Neural crest cell (in vitro differentiated cells): ENCODE results near the gene TARBP1. TPM values are rescaled to one million over a fixed set of nuclear protein-coding genes. Genes with fewer than 3 reads are reported as not detected.
"Not testable (repeated sequence)": the region's sequence is repeated elsewhere in the genome, so short reads cannot be mapped to it uniquely, and the experiment has no call there.

Experiments
- DNase-seq: peaks from one replicate; pipeline ENCODE4 v3.0.0; 2021; ENCODE audit warnings: low read depth, mixed read lengths, low spot score
- H3K27ac Mint-ChIP-seq: one replicate; pipeline ENCODE4 v1.8.0; 2021; ENCODE audit warnings: mild to moderate bottlenecking, mixed read lengths; ENCODE audit not compliant: unreplicated experiment
- H3K27me3 Mint-ChIP-seq: 2 replicates; pipeline ENCODE4 v1.8.0; 2021; ENCODE audit warnings: low read depth, mild to moderate bottlenecking, mixed read lengths
- H3K36me3 Mint-ChIP-seq: 2 replicates; pipeline ENCODE4 v1.8.0; 2021; ENCODE audit warnings: low read depth, mild to moderate bottlenecking, mixed read lengths
- H3K4me1 Mint-ChIP-seq: 2 replicates; pipeline ENCODE4 v1.8.0; 2021; ENCODE audit warnings: mixed read lengths
- H3K4me3 Mint-ChIP-seq: one replicate; pipeline ENCODE4 v1.8.0; 2021; ENCODE audit warnings: mild to moderate bottlenecking, mixed read lengths
- H3K9me3 Mint-ChIP-seq: 2 replicates; pipeline ENCODE4 v1.8.0; 2021; ENCODE audit warnings: mixed read lengths
- total RNA-seq: library from RNA; stranded (reverse); gene quantifications from 2 replicates; pipeline ENCODE4 v1.2.1, GENCODE V29; 2021
- TF ChIP-seq, protein P1 (sequence below): fragments of 200-600 bp; sonication (generic); conservative IDR thresholded peaks from 2 replicates; pipeline ENCODE4 v1.5.0; 2021; ENCODE audit warnings: antibody characterized with exemption, mild to moderate bottlenecking

TARBP1 gene
- total RNA-seq, 1 donor from 2014 or later: 30.2 TPM

DNA sequence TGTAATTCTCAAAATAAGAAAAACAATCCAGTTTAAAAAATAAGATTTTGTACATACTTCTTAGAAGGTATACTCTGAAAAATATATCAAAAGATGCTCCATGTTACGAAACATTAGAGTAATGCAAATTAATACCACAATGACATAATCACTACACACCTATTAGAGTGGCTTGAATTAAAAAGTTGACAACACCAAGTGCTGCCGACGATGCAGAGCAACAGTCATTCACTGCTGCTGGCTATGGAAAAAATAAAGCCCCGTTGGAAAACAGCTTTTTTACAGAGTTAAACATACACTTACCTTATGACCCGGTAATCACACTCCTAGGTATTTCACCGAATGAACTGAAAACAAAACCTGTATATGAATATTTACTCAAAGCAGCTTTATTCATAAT lies 90.9 kb downstream of the TARBP1 start:
- no peak for DNase-seq
- H3K36me3 Mint-ChIP-seq: peaks cover 24% of the 10 kb centered on the region
- H3K4me3 Mint-ChIP-seq: no peak overlapping the region
- H3K9me3 Mint-ChIP-seq: no peaks in the 10 kb centered on the region
- no peaks in the 10 kb centered on the region for H3K27me3 Mint-ChIP-seq
- TF ChIP-seq, protein P1, sequence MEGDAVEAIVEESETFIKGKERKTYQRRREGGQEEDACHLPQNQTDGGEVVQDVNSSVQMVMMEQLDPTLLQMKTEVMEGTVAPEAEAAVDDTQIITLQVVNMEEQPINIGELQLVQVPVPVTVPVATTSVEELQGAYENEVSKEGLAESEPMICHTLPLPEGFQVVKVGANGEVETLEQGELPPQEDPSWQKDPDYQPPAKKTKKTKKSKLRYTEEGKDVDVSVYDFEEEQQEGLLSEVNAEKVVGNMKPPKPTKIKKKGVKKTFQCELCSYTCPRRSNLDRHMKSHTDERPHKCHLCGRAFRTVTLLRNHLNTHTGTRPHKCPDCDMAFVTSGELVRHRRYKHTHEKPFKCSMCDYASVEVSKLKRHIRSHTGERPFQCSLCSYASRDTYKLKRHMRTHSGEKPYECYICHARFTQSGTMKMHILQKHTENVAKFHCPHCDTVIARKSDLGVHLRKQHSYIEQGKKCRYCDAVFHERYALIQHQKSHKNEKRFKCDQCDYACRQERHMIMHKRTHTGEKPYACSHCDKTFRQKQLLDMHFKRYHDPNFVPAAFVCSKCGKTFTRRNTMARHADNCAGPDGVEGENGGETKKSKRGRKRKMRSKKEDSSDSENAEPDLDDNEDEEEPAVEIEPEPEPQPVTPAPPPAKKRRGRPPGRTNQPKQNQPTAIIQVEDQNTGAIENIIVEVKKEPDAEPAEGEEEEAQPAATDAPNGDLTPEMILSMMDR: no peak
- no peak overlapping the region for H3K27ac Mint-ChIP-seq
- H3K4me1 Mint-ChIP-seq: no peaks in the 10 kb centered on the region

DNA sequence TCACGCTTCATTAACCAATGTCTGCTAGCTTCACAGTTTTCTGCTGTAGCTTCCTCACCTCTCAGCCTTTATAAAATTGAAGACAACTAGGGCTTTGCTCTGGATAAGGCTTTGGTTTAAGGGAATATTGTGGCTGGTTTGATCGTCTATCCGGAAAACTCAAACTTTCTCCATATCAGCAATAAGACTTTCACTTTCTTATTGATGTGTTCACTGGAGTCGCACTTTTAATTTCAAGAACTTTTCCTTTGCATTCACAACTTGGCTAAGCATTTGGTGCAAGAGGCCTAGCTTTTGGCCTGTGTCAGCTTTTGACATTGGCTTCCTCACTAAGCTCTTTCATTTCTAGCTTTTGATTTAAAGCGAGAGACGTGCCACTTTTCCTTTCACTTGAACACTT lies 92.9 kb downstream of the TARBP1 start:
- DNase-seq: no peak
- Mint-ChIP-seq H3K27ac (no peak overlapping the region), H3K4me1 (no peaks in the 10 kb centered on the region), H3K27me3 (no peaks in the 10 kb centered on the region), H3K36me3 (peaks cover 30% of the 10 kb centered on the region), H3K9me3 (no peaks in the 10 kb centered on the region), H3K4me3 (no peak overlapping the region)
- TF ChIP-seq, protein P1: no peak

DNA sequence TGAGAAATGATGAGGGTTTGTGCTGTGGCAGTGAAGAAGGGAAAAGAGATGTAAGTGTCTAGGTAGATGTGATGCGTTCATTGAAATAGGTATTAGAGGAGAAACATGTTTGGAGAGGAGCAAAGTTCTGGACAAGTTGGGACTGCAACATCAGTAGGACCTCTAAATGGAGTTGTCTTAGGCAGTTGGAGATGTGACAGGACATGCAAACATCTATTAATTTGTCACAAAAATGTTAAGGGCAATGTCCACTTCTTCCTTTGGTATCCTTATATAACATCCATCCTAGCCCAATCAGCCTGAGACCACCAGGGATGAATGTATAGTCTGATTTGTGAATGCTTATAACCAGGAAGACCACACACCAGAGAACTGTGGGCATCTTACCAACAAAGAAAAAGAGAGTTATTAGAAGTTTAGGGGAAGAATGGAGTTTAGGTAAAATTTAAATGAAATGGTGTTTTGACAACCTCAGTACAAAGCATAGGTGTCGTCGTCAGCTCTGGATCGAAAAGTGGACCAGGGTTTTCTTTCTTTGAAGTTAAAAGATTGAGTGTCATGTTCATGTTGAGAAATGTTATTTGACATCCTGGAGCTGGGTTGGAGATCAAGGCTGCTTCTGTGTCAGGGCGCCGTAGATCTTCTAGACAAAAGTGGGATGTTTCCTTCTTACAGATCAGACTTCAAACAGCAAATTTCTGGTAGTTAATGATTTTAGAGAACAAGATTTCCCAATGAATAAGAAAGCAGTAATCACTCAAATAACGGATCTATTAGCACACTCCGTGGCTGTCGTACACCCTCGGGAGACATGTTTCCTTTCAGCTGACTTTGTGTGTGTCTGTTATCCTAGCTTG lies 97.1 kb downstream of the TARBP1 start:
- H3K4me1 Mint-ChIP-seq: no peaks in the 10 kb centered on the region
- TF ChIP-seq, protein P1: no peak
- no peaks in the 10 kb centered on the region for H3K27me3 Mint-ChIP-seq

DNA sequence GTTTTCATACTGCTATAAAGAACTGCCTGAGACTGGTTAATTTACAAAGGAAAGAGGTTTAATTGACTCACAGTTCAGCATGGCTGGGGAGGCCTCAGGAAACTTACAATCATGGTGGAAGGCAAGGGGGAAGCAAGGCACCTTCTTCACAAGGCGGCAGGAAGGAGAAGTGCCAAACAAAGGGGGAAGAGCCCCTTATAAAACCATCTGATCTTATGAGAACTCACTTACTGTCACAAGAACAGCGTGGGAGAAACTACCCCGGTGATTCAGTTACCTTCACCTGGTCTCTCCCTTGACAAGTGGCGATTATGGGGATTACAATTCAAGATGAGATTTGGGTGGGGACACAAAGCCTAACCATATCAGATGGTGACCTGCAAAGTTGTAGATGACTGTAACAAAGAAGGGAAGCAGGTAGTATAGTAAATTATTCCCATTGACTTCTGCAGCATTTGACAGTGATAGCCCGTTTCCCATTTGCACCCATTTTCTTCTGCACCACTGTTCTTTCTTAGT lies 99.3 kb downstream of the TARBP1 start:
- not testable (repeated sequence) for H3K4me3 Mint-ChIP-seq, H3K4me1 Mint-ChIP-seq, H3K9me3 Mint-ChIP-seq, H3K27ac Mint-ChIP-seq, H3K27me3 Mint-ChIP-seq, DNase-seq
- peaks cover 30% of the 10 kb centered on the region for H3K36me3 Mint-ChIP-seq

More for the DNA sequence above, 97.1 kb downstream of the TARBP1 start:
- H3K9me3 Mint-ChIP-seq: no peaks in the 10 kb centered on the region
- H3K36me3 Mint-ChIP-seq: peaks cover 31% of the 10 kb centered on the region
- H3K4me3 Mint-ChIP-seq: no peak overlapping the region
- DNase-seq: no peak
- H3K27ac Mint-ChIP-seq: no peak overlapping the region

DNA sequence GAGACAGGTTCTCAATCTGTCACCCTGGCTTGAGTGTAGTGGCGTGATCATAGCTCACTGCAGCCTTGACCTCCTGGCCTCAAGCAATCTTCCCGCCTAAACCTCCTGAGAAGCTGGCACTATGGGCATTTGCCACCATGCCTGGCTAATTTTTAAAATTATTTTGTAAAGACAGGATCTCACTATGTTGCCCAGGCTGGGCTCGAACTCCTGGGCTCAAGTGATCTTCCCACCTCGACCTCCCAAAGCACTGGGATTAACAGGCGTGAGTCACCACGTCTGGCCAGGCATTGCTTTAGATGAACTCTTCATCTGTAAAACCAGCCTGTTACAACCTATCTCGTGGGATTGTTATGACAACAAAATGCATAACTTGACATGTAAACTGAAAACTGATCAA lies 103.3 kb downstream of the TARBP1 start:
- Mint-ChIP-seq H3K4me3 (peak overlapping the region; percentile 97), H3K9me3 (no peaks in the 10 kb centered on the region), H3K27me3 (no peaks in the 10 kb centered on the region), H3K36me3 (peaks cover 22% of the 10 kb centered on the region), H3K27ac (no peak overlapping the region), H3K4me1 (peaks cover 23% of the 10 kb centered on the region)
- no peak for DNase-seq
- TF ChIP-seq, protein P1: no peak

DNA sequence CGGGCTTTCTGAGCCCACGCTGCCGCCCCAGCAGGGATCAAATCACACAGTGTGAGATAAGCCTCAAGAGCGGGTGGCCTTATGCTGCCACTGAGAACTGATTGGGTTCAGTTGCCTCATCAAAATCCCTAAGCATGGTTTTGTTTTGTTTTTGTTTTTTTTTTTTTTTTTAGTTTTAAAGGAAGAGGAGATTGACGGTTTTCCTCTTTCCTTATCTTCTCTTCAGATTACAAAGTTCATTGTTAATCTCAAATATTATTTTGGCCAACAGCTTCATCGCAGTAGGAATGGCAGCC lies 105.1 kb downstream of the TARBP1 start:
- H3K4me3 Mint-ChIP-seq: peak overlapping the region; percentile 97
- TF ChIP-seq, protein P1: no peak

More for the DNA sequence above, 105.1 kb downstream of the TARBP1 start:
- Mint-ChIP-seq H3K9me3 (no peaks in the 10 kb centered on the region), H3K27me3 (peaks cover 9% of the 10 kb centered on the region), H3K27ac (peak overlapping the region; percentile 93), H3K36me3 (peaks cover 12% of the 10 kb centered on the region), H3K4me1 (peaks cover 23% of the 10 kb centered on the region)
- no peak for DNase-seq
